Forelimb muscle (tissue), 1 donor: Measurements from ENCODE around the gene OR4X2. TPM values are rescaled to one million over a fixed set of nuclear protein-coding genes. Genes with fewer than 3 reads are reported as not detected.
"Not testable (repeated sequence)": the region's sequence is repeated elsewhere in the genome, so short reads cannot be mapped to it uniquely, and the experiment has no call there.

Experiments
- DNase-seq: peaks from one replicate; pipeline ENCODE4 v3.0.0-alpha.2; 2013; ENCODE audit warnings: low read depth
- polyA plus RNA-seq: library from polyadenylated mRNA; unstranded; fragments of 120-200 nt; gene quantifications from one replicate; pipeline ENCODE4 v1.2.1, GENCODE V29; 2013; ENCODE audit not compliant: insufficient read length

OR4X2 gene
- not detected for polyA plus RNA-seq

DNA sequence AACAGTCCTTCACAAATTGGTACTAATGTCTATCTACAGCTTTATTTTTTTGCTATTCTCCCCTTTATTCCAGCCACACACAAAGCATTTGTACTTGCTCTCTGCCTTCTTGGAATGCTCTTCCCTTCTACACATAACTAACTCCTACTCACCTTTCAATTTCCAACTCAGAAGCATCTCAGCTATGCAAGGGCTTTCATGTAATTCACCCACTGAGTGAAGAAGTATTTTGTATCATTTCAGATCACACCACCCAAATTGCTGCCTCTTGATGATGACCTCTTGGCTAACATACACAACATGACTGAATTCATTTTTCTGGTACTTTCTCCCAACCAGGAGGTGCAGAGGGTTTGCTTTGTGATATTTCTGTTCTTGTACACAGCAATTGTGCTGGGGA lies at the start of gene OR4X2:
Gene OR4X2 (plus strand): TSS at position 301 of the 400 bp plus-strand sequence. CDS start 0 bp downstream, at position 301.
- no peak for DNase-seq

DNA sequence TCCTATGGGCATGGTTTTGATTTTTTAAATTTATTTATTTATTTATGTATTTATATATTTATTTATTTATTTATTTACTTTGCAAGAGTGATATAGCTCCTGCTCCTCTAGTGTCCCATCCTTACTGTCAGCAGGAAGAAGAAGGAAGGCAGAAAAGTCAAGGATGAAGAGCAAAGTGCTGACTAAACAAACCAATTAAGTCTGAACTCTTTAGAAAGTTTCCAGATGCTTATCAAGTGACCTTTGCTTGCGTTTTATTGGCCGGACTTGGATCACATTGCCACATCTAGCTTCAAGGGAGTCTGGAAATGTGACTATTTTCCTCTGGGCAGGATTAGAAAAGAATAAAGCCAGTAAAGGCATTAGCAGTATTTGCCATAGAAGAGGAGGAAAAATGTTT lies 37.0 kb upstream of the OR4X2 start:
- no peak for DNase-seq

- no peak for DNase-seq
Observed at GRCh38 chr11:48210052-48210451, 34.9 kb upstream of the OR4X2 start.

DNA sequence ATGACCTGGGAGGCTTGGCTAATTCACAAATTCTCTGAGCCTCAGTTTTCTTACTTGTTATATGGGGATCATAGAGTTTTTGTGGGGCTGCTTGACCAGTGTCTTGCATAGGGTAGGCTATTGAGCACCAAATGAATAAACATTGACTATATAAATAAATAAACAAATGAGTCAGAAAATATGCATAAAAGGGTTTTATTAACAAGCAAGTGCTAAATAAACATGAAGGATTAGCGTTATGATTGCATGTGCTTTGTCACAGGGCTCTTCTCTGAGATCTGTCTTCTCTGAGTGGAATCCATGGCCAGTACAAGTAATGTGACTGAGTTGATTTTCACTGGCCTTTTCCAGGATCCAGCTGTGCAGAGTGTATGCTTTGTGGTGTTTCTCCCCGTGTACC lies 28.4 kb upstream of the OR4X2 start, which contains the start of gene OR4B1:
Gene OR4B1 (plus strand): TSS at position 301 of the 400 bp plus-strand sequence. CDS start 0 bp downstream, at position 301.
- no peak for DNase-seq

DNA sequence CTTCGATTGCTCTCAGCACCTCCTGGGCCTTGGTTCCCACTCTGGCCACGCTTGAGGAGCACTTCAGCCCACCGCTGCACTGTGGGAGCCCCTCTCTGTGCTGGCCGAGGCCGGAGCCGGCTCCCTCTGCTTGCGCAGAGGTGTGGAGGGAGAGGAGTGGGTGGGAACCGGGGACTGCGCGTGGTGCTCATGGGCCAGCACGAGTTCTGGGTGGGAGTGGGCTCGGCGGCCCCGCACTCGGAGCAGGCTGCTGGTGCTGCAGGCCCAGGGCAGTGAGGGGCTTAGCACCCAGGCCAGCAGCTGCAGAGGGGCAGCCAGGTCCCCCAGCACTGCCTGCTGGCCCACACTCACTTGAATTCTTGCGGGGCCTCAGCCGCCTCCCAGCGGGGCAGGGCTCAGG lies 16.1 kb upstream of the OR4X2 start:
- DNase-seq = no peak

- DNase-seq = not testable (repeated sequence)
Observed at GRCh38 chr11:48230057-48230456, 14.8 kb upstream of the OR4X2 start.

- no peak for DNase-seq
Observed at GRCh38 chr11:48237727-48238126, 7.2 kb upstream of the OR4X2 start.

- DNase-seq = no peak
Observed at GRCh38 chr11:48242501-48242900, 2.4 kb upstream of the OR4X2 start.

DNA sequence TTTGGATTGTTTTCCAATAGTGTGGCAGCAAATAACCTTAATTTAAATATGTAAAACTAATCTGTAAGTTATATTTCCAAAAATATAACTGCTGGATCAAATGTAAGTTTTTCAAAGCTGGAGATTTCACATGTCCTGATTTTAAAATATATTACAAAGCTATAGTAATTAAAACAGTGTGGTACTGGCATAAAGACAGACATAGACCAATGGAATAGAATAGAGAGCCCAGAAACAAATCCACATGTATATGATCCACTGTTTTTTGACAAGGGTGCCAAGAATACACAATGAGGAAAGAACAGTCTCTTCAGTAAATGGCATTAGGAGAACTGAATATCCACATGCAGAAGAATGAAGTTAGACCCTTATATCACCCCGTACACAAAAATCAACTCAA lies 4.0 kb downstream of the OR4X2 start:
- DNase-seq = no peak

GRCh38 chr11:48261600-48261999 lies 16.7 kb downstream of the OR4X2 start:
- no peak for DNase-seq

- no peak for DNase-seq
Observed at GRCh38 chr11:48263423-48263911, 18.6 kb downstream of the OR4X2 start, which contains the start of gene OR4X1. OR4X1 (plus strand) TSS chr11:48263861; CDS start chr11:48263861, 0 bp downstream.

DNA sequence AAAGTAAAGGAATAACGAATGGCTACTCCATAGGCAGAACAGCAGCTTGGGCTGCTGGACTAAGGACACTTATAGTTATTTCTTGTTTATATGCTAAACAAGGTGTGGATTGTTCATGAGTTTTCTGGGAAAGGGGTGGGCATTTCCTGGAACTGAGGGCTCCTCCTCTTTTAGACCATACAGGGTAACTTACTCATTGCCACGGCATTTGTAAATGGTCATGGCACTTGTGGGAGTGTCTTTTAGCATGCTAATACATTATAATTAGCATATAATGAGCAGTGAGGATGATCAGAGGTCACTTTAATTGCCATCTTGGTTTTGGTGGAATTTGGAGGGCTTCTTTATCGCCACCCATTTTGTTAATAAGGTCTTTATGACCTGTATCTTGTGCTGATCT lies 25.7 kb downstream of the OR4X2 start:
- no peak for DNase-seq

GRCh38 chr11:48272606-48273005 lies 27.7 kb downstream of the OR4X2 start:
- DNase-seq = no peak

Other genes starting within 250 kb of the OR4X2 start
- gene OR4B1, start 28.3 kb upstream of the OR4X2 start, polyA plus RNA-seq = not detected
- not detected for gene OR4X1, start 18.8 kb downstream of the OR4X2 start, polyA plus RNA-seq
- gene OR4S1, start 61.1 kb downstream of the OR4X2 start, polyA plus RNA-seq = not detected
- gene OR4C3, start 79.8 kb downstream of the OR4X2 start, polyA plus RNA-seq = not detected
- not detected for gene OR4C5, start 121.4 kb downstream of the OR4X2 start, polyA plus RNA-seq
- not detected for gene OR4A47, start 243.7 kb downstream of the OR4X2 start, polyA plus RNA-seq